A549 (cell line): Measurements from ENCODE around the gene FBXL20. TPM values are rescaled to one million over a fixed set of nuclear protein-coding genes. Genes with fewer than 3 reads are reported as not detected.

Experiments used
- ATAC-seq, 2 experiments: fragments of 200-7000 bp in 1 of 2; fragments of >200 bp in 1 of 2; cut with Nextera tagmentation in 1 of 2; cut with Tn5 transposase in 1 of 2; 3 replicates each; pipeline versions ENCODE4 v1.8.0 to v1.9.1; 2018 to 2020; ENCODE audit warnings: mild to moderate bottlenecking in 1 of 2, moderate library complexity in 1 of 2
- CTCF ChIA-PET: fragments of 300-600 bp; sonication (Branson Sonifier 250); formaldehyde crosslinking; extraction: SDS; loops from one replicate; lab custom pipeline; 2021; ENCODE audit warnings: antibody characterized with exemption, inconsistent platforms; lab: Yijun Ruan, JAX
- POLR2A ChIA-PET: fragments of 350-600 bp; formaldehyde crosslinking; extraction: SDS; loops from one replicate; lab custom pipeline; 2021; ENCODE audit warnings: antibody characterized with exemption, inconsistent platforms; lab: Yijun Ruan, JAX
- DNase-seq, 2 experiments: peaks; one replicate each; pipeline versions ENCODE4 v3.0.0 to v3.0.0-alpha.2; 2011 to 2016; ENCODE audit warnings: low read depth in 1 of 2, low spot score in 1 of 2
- FAIRE-seq: peaks from 2 replicates; lab custom pipeline; 2011; peaks lifted over from hg19 to GRCh38; lab: Jason Lieb, UNC
- H3K27ac ChIP-seq, 2 experiments: fragments of >200 bp; sonication (Bioruptor Twin); formaldehyde crosslinking; 3 replicates each; pipeline ENCODE4 v1.5.1; 2016 to 2017
- H3K4me1 ChIP-seq: fragments of >200 bp; sonication (Bioruptor Twin); formaldehyde crosslinking; 3 replicates; pipeline ENCODE4 v1.6.1; 2016
- H3K4me2 ChIP-seq: fragments of >200 bp; sonication (Bioruptor Twin); formaldehyde crosslinking; 3 replicates; pipeline ENCODE4 v1.6.1; 2016
- H3K4me3 ChIP-seq: fragments of >200 bp; sonication (Bioruptor Twin); formaldehyde crosslinking; 3 replicates; pipeline ENCODE4 v1.5.1; 2016
- H3K9me3 ChIP-seq: fragments of >200 bp; sonication (Bioruptor Twin); formaldehyde crosslinking; 3 replicates; pipeline ENCODE4 v1.6.1; 2016
- ATOH8 ChIP-seq: fragments of 250-450 bp; sonication (Bioruptor Pico); IDR thresholded peaks from 2 replicates; pipeline ENCODE4 v1.5.0; 2020; ENCODE audit warnings: low read depth, mild to moderate bottlenecking, moderate library complexity
- BHLHE40 ChIP-seq: IDR thresholded peaks from 2 replicates; pipeline ENCODE4 v1.6.1; 2012; ENCODE audit warnings: low read depth, low read length, inconsistent platforms
- CEBPB ChIP-seq, 2 experiments: fragments of >200 bp in 1 of 2; sonication (Bioruptor Twin) in 1 of 2; formaldehyde crosslinking in 1 of 2; IDR thresholded peaks; 2 replicates each; pipeline ENCODE4 v1.6.1; 2012 to 2016
- CHD2 ChIP-seq: fragments of 150-350 bp; IDR thresholded peaks from 2 replicates; pipeline ENCODE4 v1.6.1; 2014; ENCODE audit warnings: low read length; ENCODE audit not compliant: partially characterized antibody
- FOSB ChIP-seq: fragments of 250-450 bp; sonication (Bioruptor Pico); IDR thresholded peaks from 2 replicates; pipeline ENCODE4 v1.5.0; 2020; ENCODE audit warnings: mild to moderate bottlenecking, moderate library complexity
- FOXS1 ChIP-seq: fragments of 250-450 bp; sonication (Bioruptor Pico); IDR thresholded peaks from 2 replicates; pipeline ENCODE4 v1.5.0; 2020; ENCODE audit warnings: mild to moderate bottlenecking, moderate library complexity
- HES2 ChIP-seq: fragments of >200 bp; sonication (Bioruptor Twin); formaldehyde crosslinking; IDR thresholded peaks from 2 replicates; pipeline ENCODE4 v1.6.1; 2016
- HMGXB4 ChIP-seq: fragments of 250-450 bp; sonication (Bioruptor Pico); IDR thresholded peaks from 2 replicates; pipeline ENCODE4 v1.5.0; 2021; ENCODE audit warnings: mild to moderate bottlenecking, moderate library complexity, borderline replicate concordance
- HOXA7 ChIP-seq: fragments of 250-450 bp; sonication (Bioruptor Pico); IDR thresholded peaks from 2 replicates; pipeline ENCODE4 v1.5.0; 2020; ENCODE audit warnings: mild to moderate bottlenecking, moderate library complexity
- MAFK ChIP-seq: fragments of 450-650 bp; IDR thresholded peaks from 2 replicates; pipeline ENCODE4 v1.6.1; 2014; ENCODE audit not compliant: partially characterized antibody
- MAX ChIP-seq: IDR thresholded peaks from 2 replicates; pipeline ENCODE4 v1.6.1; 2012
- NR3C1 ChIP-seq: fragments of >200 bp; sonication (Bioruptor Twin); formaldehyde crosslinking; IDR thresholded peaks from 3 replicates; pipeline ENCODE4 v1.6.1; 2017
- PBX3 ChIP-seq: IDR thresholded peaks from 2 replicates; pipeline ENCODE4 v1.6.1; 2012
- POLR2AphosphoS2 ChIP-seq: conservative IDR thresholded peaks from 2 replicates; pipeline ENCODE4 v1.6.1; 2012; ENCODE audit warnings: low read length, improper control_type of control experiment, inconsistent platforms
- RAD21 ChIP-seq, 2 experiments: fragments of >200 bp in 1 of 2; sonication (Bioruptor Twin) in 1 of 2; formaldehyde crosslinking in 1 of 2; IDR thresholded peaks in 1 of 2; conservative IDR thresholded peaks in 1 of 2; 2 replicates in 1 of 2; 3 replicates in 1 of 2; pipeline ENCODE4 v1.6.1; 2012 to 2018; ENCODE audit warnings: inconsistent platforms in 1 of 2
- SREBF2 ChIP-seq: fragments of 450-650 bp; IDR thresholded peaks from 2 replicates; pipeline ENCODE4 v1.6.1; 2014; ENCODE audit warnings: mild to moderate bottlenecking, moderate library complexity
- ZSCAN20 ChIP-seq: fragments of 250-450 bp; sonication (Bioruptor Pico); IDR thresholded peaks from 2 replicates; pipeline ENCODE4 v1.8.0; 2022; ENCODE audit warnings: mild to moderate bottlenecking, moderate library complexity
- WGBS: methylation state at CpG from one replicate; pipeline ENCODE4 v1.1.6; 2017; ENCODE audit errors: missing lambda C conversion rate; 5-methylcytosine and 5-hydroxymethylcytosine counted together
- polyA plus RNA-seq, 4 experiments: library from polyadenylated mRNA; depleted of rRNA in 3 of 4; stranded (reverse); fragments of >200 nt; fragmentation: RNase III in 1 of 4; extraction: RNeasy Plus Mini Kit Qiagen cat#74134 plus additional on column Dnase treatment in 1 of 4; gene quantifications; 2 replicates in 3 of 4; 3 replicates in 1 of 4; pipeline ENCODE4 v1.2.3, GENCODE V29; 2011 to 2017

Gene FBXL20
- polyA plus RNA-seq, 2 of the 4 experiments (the other 2 are of a cell fraction), result 5.7 to 6.7 TPM

GRCh38 chr17:39212841-39213480 lies 188.5 kb downstream of the FBXL20 start (continued):
- TF ChIP-seq HMGXB4 (CRISPR knock-in tag) (no peak), FOSB (no peak)

- TF ChIP-seq HMGXB4 (CRISPR knock-in tag) (no peak), POLR2AphosphoS2 (no peak), CHD2 (no peak), ATOH8 (no peak), SREBF2 (no peak), CEBPB (IDR thresholded peaks at IDR 0.05) (no peak), RAD21 (conservative IDR thresholded peaks at IDR 0.05 in 1 of 2, IDR thresholded peaks at IDR 0.05 in 1 of 2) (no peak), BHLHE40 (no peak), PBX3 (no peak), MAX (no peak), HOXA7 (CRISPR knock-in tag) (no peak), MAFK (no peak), HES2 (no peak), ZSCAN20 (CRISPR knock-in tag) (no peak), FOXS1 (CRISPR knock-in tag) (no peak), NR3C1 (no peak)
- H3K9me3 ChIP-seq, result no peaks in the 10 kb centered on the region
- no peak overlapping the region; a peak in 1 of 6 replicates for H3K27ac ChIP-seq
- ATAC-seq (no peak), DNase-seq (no peak), FAIRE-seq (no peak)
- peaks cover 34% of the 10 kb centered on the region for H3K4me1 ChIP-seq
- ChIA-PET POLR2A (interaction anchor here (0.6 kb wide), 1 partner anchor 7 kb away, joined by 6 read pairs; no protein-coding TSS in a partner anchor), CTCF (interaction anchor here (1.0 to 31.5 kb wide), 3 partner anchors 11 to 335 kb away, joined by 3 to 1140 read pairs (median 6); no protein-coding TSS in a partner anchor)
- no peak overlapping the region for H3K4me3 ChIP-seq
- H3K4me2 ChIP-seq, result no peak overlapping the region
- 89% methylated on average over 9 of the region's 11 CpGs for WGBS
Measured at GRCh38 chr17:39212195-39212810, 189.1 kb downstream of the FBXL20 start.
